ENCODE data around the gene ELP6. TPM values are rescaled to one million over a fixed set of nuclear protein-coding genes. Genes with fewer than 3 reads are reported as not detected.

Gene ELP6
- total and polyA plus RNA-seq, 9 of the 15 experiments (the other 6 are each of a cell fraction or from before 2014, with no cell fraction given): 76.9 to 198 (median 83.3) TPM

GRCh38 chr3:47517937-47518336 lies 4.4 kb upstream of the ELP6 start (continued):
- TF ChIP-seq MAFF (IDR thresholded peaks at IDR 0.05; ENCODE audit: low read length) (peak; percentile 35; the same call in 1 of the 2 replicates), DPF2 (IDR thresholded peaks at IDR 0.05) (peak; percentile 56; the same call in 1 of the 2 replicates), SMARCE1 (IDR thresholded peaks at IDR 0.05) (peak; percentile 34; the same call in 1 of the 2 replicates), TBL1XR1 (IDR thresholded peaks at IDR 0.05; ENCODE audit: low read length in 2 of 2) (peak in 1 of 2 experiments; percentile 20; a peak in 1 of 4 replicates)

- ChIA-PET CTCF (ENCODE audit: low intra/inter-chr PET ratio) (interaction anchor here (0.6 kb wide), 1 partner anchor 76 kb away, joined by 3 read pairs; no protein-coding TSS in a partner anchor), POLR2A (interaction anchor here (0.6 to 1.8 kb wide), 7 partner anchors 11 to 309 kb away, joined by 3 to 6 read pairs (median 3); partner anchors contain the start of gene SCAP)
- Histone ChIP-seq H3K27me3 (ENCODE audit: control insufficient read depth in 2 of 2, insufficient read depth in 2 of 2, low read length in 2 of 2) (no peaks in the 10 kb centered on the region), H4K20me1 (replicated peaks; ENCODE audit: control insufficient read depth, insufficient read depth, low read length) (no peaks in the 10 kb centered on the region), H3K27ac (ENCODE audit: extremely low read depth, low read depth, low read length) (peak overlapping the region; percentile 62), H3K9me3 (replicated peaks; ENCODE audit: control insufficient read depth, insufficient read depth, low read depth, low read length) (no peaks in the 10 kb centered on the region), H3K36me3 (ENCODE audit: control insufficient read depth, insufficient read depth, low read length) (peaks cover 12% of the 10 kb centered on the region; the same call in 2 of the 3 replicates), H2AFZ (ENCODE audit: low read depth, low read length) (peak overlapping the region; percentile 88), H3K9me1 (ENCODE audit: control insufficient read depth, insufficient read depth, low read length) (peaks cover 3% of the 10 kb centered on the region), H3K4me2 (ENCODE audit: insufficient read depth, low read length) (peak overlapping the region; percentile 49), H3K4me3 (no peak overlapping the region), H3K9ac (ENCODE audit: insufficient read depth in 1 of 2, low read depth in 2 of 2, low read length in 2 of 2) (peak overlapping the region in 1 of 2 experiments; percentile 53; a peak in 2 of 4 replicates), H3K4me1 (replicated peaks in 1 of 2; ENCODE audit: control insufficient read depth in 2 of 2, insufficient read depth in 2 of 2, low read length in 2 of 2) (peaks cover 30 to 33% of the 10 kb centered on the region in 2 experiments), H3K79me2 (ENCODE audit: control insufficient read depth, insufficient read depth, low read length) (peaks cover 23% of the 10 kb centered on the region)
- FAIRE-seq (no peak), ATAC-seq (peak; percentile 19; the same call in 2 of the 3 replicates), DNase-seq (ENCODE audit: extremely low read depth in 1 of 4, low spot score in 3 of 4) (peak in 1 of 4 experiments; percentile 79)
- WGBS (ENCODE audit: insufficient coverage, low coverage, missing lambda C conversion rate): 3% methylated on average over 5 of the region's 5 CpGs
- in situ Hi-C loops (cut with MboI): loop anchor here (5.0 kb wide), 1 partner anchor 271 kb away; no protein-coding TSS in a partner anchor
- intact Hi-C loops (cut with micrococcal nuclease): no loop called here
- BruUV-seq (replicated peaks): no TSS peak
- TF ChIP-seq CXXC5 (CRISPR knock-in tag; IDR thresholded peaks at IDR 0.05): peak; percentile 37; the same call in 1 of the 2 replicates
- 0 out of 2 replicates have a peak, but pooled peaks have one; percentile 48 for TF ChIP-seq EHMT2 (IDR thresholded peaks at IDR 0.05)
- no peak for TF ChIP-seq GMEB1 (CRISPR knock-in tag; IDR thresholded peaks at IDR 0.05)
- peak; percentile 56 for TF ChIP-seq SMARCE1 (IDR thresholded peaks at IDR 0.05)
- peak; percentile 46 to 70; a peak in 1 of 4 replicates for TF ChIP-seq MLLT1 (IDR thresholded peaks at IDR 0.05)
- TF ChIP-seq RBBP5 (IDR thresholded peaks at IDR 0.05; ENCODE audit: borderline replicate concordance, insufficient read depth, low read length, poor library complexity, severe bottlenecking): peak; percentile 25
- 0 out of 2 replicates have a peak, but pooled peaks have one; percentile 31 for TF ChIP-seq MAX (CRISPR knock-in tag; IDR thresholded peaks at IDR 0.05)
- TF ChIP-seq HNRNPLL (IDR thresholded peaks at IDR 0.05; ENCODE audit: low read depth, low read length, poor library complexity, severe bottlenecking): no peak
- TF ChIP-seq E2F6 (IDR thresholded peaks at IDR 0.05; ENCODE audit: borderline replicate concordance in 1 of 2, extremely low read depth in 1 of 2, insufficient read depth in 1 of 2, insufficient read length in 1 of 2, low read depth in 1 of 2, low read length in 1 of 2, poor library complexity in 1 of 2, severe bottlenecking in 1 of 2): peak; percentile 19 to 49
- TF ChIP-seq ARID1B (IDR thresholded peaks at IDR 0.05): peak; percentile 6; the same call in 1 of the 2 replicates
- TF ChIP-seq LARP7 (IDR thresholded peaks at IDR 0.05): peak; percentile 55; the same call in 1 of the 2 replicates
Observed at GRCh38 chr3:47515864-47516319, 2.4 kb upstream of the ELP6 start.
